Transverse colon (tissue), 4 donors: ENCODE results near the gene UGT3A2. TPM values are rescaled to one million over a fixed set of nuclear protein-coding genes. Genes with fewer than 3 reads are reported as not detected.

Experiments used
- DNase-seq: peaks from one replicate; pipeline ENCODE4 v3.0.0-alpha.2; 2019
- H3K27ac ChIP-seq, 4 donors: fragments of 200-600 bp; sonication (generic); 2 replicates each; pipeline ENCODE4 v1.5.1; 2016 to 2018; ENCODE audit warnings: inconsistent platforms in 4 of 4
- H3K27me3 ChIP-seq: fragments of 200-600 bp; sonication (generic); 2 replicates; pipeline ENCODE4 v1.5.1; 2017; ENCODE audit warnings: inconsistent platforms
- H3K36me3 ChIP-seq, 4 donors: fragments of 200-600 bp; sonication (generic); 2 replicates each; pipeline ENCODE4 v1.5.1; 2017 to 2019; ENCODE audit warnings: inconsistent platforms in 4 of 4
- H3K4me1 ChIP-seq, 4 donors: fragments of 200-600 bp; sonication (generic); 2 replicates each; pipeline ENCODE4 v1.5.1; 2017 to 2020; ENCODE audit warnings: inconsistent platforms in 4 of 4
- H3K4me3 ChIP-seq, 4 donors: fragments of 200-600 bp; sonication (generic); 1 replicate in 1 of 4; 2 replicates in 3 of 4; pipeline versions ENCODE4 v1.5.1 to v1.6.1; 2017 to 2019; ENCODE audit warnings: inconsistent platforms in 4 of 4
- H3K9me3 ChIP-seq, 2 donors: fragments of 200-600 bp; sonication (generic); 2 replicates each; pipeline ENCODE4 v1.5.1; 2017 to 2019; ENCODE audit warnings: inconsistent platforms in 2 of 2
- EP300 ChIP-seq: sonication (generic); formaldehyde crosslinking; IDR thresholded peaks from one replicate; pipeline ENCODE4 v1.6.1; 2017; ENCODE audit warnings: antibody characterized with exemption, low read depth
- POLR2A ChIP-seq: fragments of 450-650 bp; IDR thresholded peaks from one replicate; pipeline ENCODE4 v1.6.1; 2016; ENCODE audit warnings: antibody characterized with exemption, mild to moderate bottlenecking, moderate library complexity
- POLR2AphosphoS5 ChIP-seq, 3 donors: sonication (generic); formaldehyde crosslinking; IDR thresholded peaks; one replicate each; pipeline ENCODE4 v1.6.1; 2016; ENCODE audit warnings: antibody characterized with exemption in 3 of 3
- WGBS, 2 donors: methylation state at CpG; one replicate each; pipeline ENCODE4 v1.1.5; 2018; ENCODE audit warnings: low coverage in 1 of 2; 5-methylcytosine and 5-hydroxymethylcytosine counted together
- in situ Hi-C, 4 donors: fragments of 200-750 bp; cut with MboI; loops; one replicate each; pipeline versions ENCODE4 v1.15.0 to v1.15.1; 2017; ENCODE audit warnings: low sequenced_read_pairs in 3 of 4, low pct_ligation_motif_present in 1 of 4, low pct_unique_long_range_greater_than_20kb in 1 of 4
- intact Hi-C: fragments of 100-400 bp; cut with DNase I; formaldehyde crosslinking; loops from one replicate; pipeline ENCODE4 v1.15.1; 2023; ENCODE audit warnings: low total_unique reads
- total RNA-seq, 4 donors: library from RNA; depleted of rRNA; stranded (reverse); fragments of >200 nt; gene quantifications; one replicate each; pipeline ENCODE4 v1.1.0, GENCODE V29; 2016
- TF ChIP-seq, protein P1 (sequence below), 5 experiments: fragments of 200-600 bp in 3 of 5; fragments of 450-650 bp in 2 of 5; sonication (generic) in 3 of 5; IDR thresholded peaks; 1 replicate in 2 of 5; 2 replicates in 3 of 5; pipeline ENCODE4 v1.5.1; 2016 to 2017; ENCODE audit warnings: antibody characterized with exemption in 5 of 5, inconsistent platforms in 3 of 5, mild to moderate bottlenecking in 2 of 5, moderate library complexity in 1 of 5

The UGT3A2 gene
- total RNA-seq, 4 donors from 2014 or later, result 0.48 TPM; not detected in 3

DNA sequence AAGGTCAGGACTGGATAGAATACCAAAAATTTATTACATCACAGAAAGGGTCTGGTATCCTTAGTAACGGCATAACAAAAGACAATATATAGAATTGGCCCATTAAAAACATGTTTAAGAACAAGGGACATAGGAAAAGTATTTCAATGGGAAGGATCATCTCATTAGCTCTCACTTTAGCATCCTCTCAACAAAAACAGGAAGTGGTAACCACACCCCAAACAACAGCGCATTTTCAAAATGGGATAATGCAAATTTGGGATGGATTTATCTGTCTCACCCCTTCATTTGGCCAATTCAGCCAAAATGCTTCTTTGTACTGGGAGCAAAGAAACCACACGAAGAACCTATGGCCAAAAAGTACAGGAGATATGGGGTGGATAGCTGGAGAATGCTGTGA lies 65.7 kb downstream of the UGT3A2 start:
- Histone ChIP-seq H3K36me3 (no peaks in the 10 kb centered on the region), H3K9me3 (no peaks in the 10 kb centered on the region), H3K4me1 (no peaks in the 10 kb centered on the region), H3K27ac (no peak overlapping the region), H3K27me3 (no peaks in the 10 kb centered on the region), H3K4me3 (no peak overlapping the region)
- 72 to 76% methylated on average over 3 of the region's 3 CpGs for WGBS, 2 donors
- DNase-seq, result no peak
- intact Hi-C loops (no loop called here), in situ Hi-C loops (no loop called here)
- no peak for TF ChIP-seq POLR2AphosphoS5 (IDR thresholded peaks at IDR 0.05)
- TF ChIP-seq, protein P1, sequence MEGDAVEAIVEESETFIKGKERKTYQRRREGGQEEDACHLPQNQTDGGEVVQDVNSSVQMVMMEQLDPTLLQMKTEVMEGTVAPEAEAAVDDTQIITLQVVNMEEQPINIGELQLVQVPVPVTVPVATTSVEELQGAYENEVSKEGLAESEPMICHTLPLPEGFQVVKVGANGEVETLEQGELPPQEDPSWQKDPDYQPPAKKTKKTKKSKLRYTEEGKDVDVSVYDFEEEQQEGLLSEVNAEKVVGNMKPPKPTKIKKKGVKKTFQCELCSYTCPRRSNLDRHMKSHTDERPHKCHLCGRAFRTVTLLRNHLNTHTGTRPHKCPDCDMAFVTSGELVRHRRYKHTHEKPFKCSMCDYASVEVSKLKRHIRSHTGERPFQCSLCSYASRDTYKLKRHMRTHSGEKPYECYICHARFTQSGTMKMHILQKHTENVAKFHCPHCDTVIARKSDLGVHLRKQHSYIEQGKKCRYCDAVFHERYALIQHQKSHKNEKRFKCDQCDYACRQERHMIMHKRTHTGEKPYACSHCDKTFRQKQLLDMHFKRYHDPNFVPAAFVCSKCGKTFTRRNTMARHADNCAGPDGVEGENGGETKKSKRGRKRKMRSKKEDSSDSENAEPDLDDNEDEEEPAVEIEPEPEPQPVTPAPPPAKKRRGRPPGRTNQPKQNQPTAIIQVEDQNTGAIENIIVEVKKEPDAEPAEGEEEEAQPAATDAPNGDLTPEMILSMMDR (IDR thresholded peaks at IDR 0.05), result no peak
- no peak for TF ChIP-seq EP300
- TF ChIP-seq POLR2A, result no peak

DNA sequence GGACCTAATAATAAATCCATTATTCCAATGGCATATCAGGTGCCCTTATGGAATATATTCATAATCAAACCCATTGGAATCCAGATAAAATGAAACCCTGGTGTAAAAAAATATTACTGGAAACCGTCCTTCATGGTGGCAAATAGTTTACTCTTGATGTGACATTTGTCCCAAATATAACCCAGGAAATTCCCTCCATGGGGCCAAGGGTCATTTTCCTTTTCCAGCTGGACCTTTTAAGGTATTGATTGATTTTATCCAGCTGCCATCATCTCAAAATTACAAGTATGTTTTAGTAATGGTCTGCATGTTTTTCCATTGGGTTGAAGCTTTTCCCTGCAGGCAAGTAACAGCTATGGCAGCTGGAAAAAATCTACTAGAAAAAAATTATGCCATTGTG lies 67.1 kb downstream of the UGT3A2 start:
- no peak overlapping the region for H3K27ac ChIP-seq
- H3K9me3 ChIP-seq, result no peaks in the 10 kb centered on the region
- H3K36me3 ChIP-seq, result no peaks in the 10 kb centered on the region
- no peak for DNase-seq
- in situ Hi-C loops, result no loop called here
- H3K4me3 ChIP-seq, result no peak overlapping the region
- WGBS, 2 donors, result 36 to 58% methylated on average over 1 of the region's 1 CpG
- intact Hi-C loops, result no loop called here
- no peaks in the 10 kb centered on the region for H3K4me1 ChIP-seq
- no peaks in the 10 kb centered on the region for H3K27me3 ChIP-seq
- TF ChIP-seq EP300 (no peak), POLR2A (no peak), POLR2AphosphoS5 (IDR thresholded peaks at IDR 0.05) (no peak)
- TF ChIP-seq, protein P1 (IDR thresholded peaks at IDR 0.05), result no peak

DNA sequence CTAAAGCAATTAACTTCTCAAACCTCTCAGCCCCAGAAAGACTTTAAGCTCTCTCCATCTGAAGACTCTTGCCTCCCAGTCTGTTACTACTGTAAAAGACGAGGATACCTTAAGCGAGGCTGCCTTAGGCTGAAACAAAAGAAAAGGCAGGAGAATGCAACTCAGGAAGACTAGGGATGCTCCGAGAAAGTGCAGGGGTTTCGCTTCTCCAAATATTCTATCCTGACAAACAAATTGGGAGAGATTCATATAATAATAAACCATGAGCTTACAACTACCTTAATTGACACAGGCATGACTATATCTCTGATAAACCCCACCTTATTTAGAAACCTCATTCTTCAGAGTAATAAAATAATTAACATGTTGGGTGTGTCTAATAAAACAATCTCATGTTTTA lies 70.6 kb downstream of the UGT3A2 start:
- H3K4me1 ChIP-seq, result no peaks in the 10 kb centered on the region
- no peaks in the 10 kb centered on the region for H3K36me3 ChIP-seq
- no peak overlapping the region for H3K4me3 ChIP-seq
- intact Hi-C loops (no loop called here), in situ Hi-C loops (no loop called here)
- H3K27me3 ChIP-seq, result peaks cover 4% of the 10 kb centered on the region
- no peaks in the 10 kb centered on the region for H3K9me3 ChIP-seq
- H3K27ac ChIP-seq, result no peak overlapping the region
- DNase-seq, result no peak
- 73 to 82% methylated on average over 4 of the region's 4 CpGs for WGBS, 2 donors
- TF ChIP-seq EP300, result no peak
- TF ChIP-seq POLR2AphosphoS5 (IDR thresholded peaks at IDR 0.05), result no peak
- TF ChIP-seq POLR2A, result no peak
- TF ChIP-seq, protein P1 (IDR thresholded peaks at IDR 0.05), result no peak

DNA sequence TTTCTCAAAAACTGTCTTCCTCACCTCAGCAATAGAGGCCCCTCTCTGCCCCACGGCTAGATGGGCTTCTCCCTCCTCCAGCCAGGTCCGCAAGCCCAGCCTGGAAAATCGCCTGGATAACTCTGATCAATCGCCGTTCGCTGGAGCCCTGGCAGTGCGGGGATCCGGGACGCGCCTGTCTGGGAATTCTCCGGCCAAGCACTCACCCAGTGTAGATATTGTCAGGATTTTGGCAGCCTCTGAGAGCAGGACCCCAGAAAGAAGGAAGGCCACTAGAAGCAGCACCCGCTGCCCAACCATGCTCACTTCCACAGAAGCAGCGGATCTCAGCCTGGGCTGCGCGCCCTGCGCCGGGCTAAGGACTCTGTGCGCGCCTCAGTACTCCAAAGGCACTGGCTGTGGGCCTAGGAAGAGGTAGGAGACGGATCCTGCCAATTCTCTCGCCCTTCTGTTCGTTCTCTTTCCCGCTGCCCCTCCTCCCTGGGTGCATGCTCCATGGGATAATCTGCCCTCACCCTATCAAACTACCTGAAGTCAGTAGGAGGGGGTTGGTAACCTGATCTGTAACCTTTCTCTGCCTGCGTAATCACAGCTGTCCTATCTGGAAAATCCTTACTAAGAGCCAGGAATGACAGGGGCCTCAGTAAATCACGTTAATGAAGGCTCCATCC lies 75.6 kb downstream of the UGT3A2 start, which contains the start of gene UGT3A1:
UGT3A1 (minus strand) TSS at position 450 of the 671 bp plus-strand sequence; CDS start at position 300, 150 bp downstream.
- in situ Hi-C loops, result no loop called here
- no peak within 1 kb of the TSS for H3K4me3 ChIP-seq
- no peaks in the 10 kb centered on the region for H3K4me1 ChIP-seq
- 37 to 40% methylated on average over 6 to 25 of the region's 25 CpGs for WGBS, 2 donors
- no peak for TF ChIP-seq POLR2A
- no peak for TF ChIP-seq POLR2AphosphoS5 (IDR thresholded peaks at IDR 0.05)
- no peak for TF ChIP-seq EP300
- TF ChIP-seq, protein P1 (IDR thresholded peaks at IDR 0.05), result no peak
- no peaks in the 10 kb centered on the region for H3K9me3 ChIP-seq
- no peak within 1 kb of the TSS for H3K27ac ChIP-seq
- no peak for DNase-seq
- peaks cover 9% of the 10 kb centered on the region for H3K27me3 ChIP-seq
- no peaks in the 10 kb centered on the region for H3K36me3 ChIP-seq
- intact Hi-C loops, result no loop called here
